Measurements from ENCODE around the gene RAB11A. TPM values are rescaled to one million over a fixed set of nuclear protein-coding genes. Genes with fewer than 3 reads are reported as not detected.

RAB11A gene
- total RNA-seq (2014; rRNA removed; shearing (Covaris generic)): 116 and 130 TPM in 2 replicates
- 196 and 197 TPM in 2 replicates for total RNA-seq (2022)
- percentile 85 among the genes with signal in this experiment for Bru-seq, nascent RNA
- BruChase-seq, experiment 1, labeled RNA remaining after a 6-hour chase: percentile 90 among the genes with signal in this experiment
- BruChase-seq, experiment 2, labeled RNA remaining after a 2-hour chase: percentile 91 among the genes with signal in this experiment
- long read RNA-seq, full-length matches to known transcripts: 122 of 406 reads
- long read RNA-seq, partial matches to known transcripts: 24 of 406 reads
- long read RNA-seq, other reads (novel, unspliced or antisense): 260 of 406 reads

- no TSS peak for BruUV-seq (replicated peaks)
- intact Hi-C loops (cut with micrococcal nuclease; ENCODE audit: unreplicated experiment): loop anchor here (2.0 kb wide), 1 partner anchor 77 kb away; the partner anchor contains the start of gene DENND4A
- CTCF ChIA-PET (ENCODE audit: unreplicated experiment): interaction anchor here (0.6 kb wide), 1 partner anchor 166 kb away, joined by 3 read pairs; no protein-coding TSS in a partner anchor
- Histone ChIP-seq H4K20me1 (ENCODE audit: insufficient read depth, low read length) (no peaks in the 10 kb centered on the region; the same call in 1 of the 2 replicates), H3K4me3 (ENCODE audit: low read depth, low read length, poor library complexity, severe bottlenecking) (peak within 1 kb of the TSS; percentile 94), H3K9me2 (ENCODE audit: insufficient read depth, low read length) (no peaks in the 10 kb centered on the region), H3K9me3 (ENCODE audit: low read length) (no peaks in the 10 kb centered on the region), H3K4me2 (ENCODE audit: low read length) (peak within 1 kb of the TSS; percentile 85), H3K4me1 (ENCODE audit: insufficient read depth, low read length, poor library complexity, severe bottlenecking) (peaks cover 18% of the 10 kb centered on the region), H3K27ac (ENCODE audit: low read depth, low read length, poor library complexity, severe bottlenecking) (peak within 1 kb of the TSS; percentile 83), H3K79me2 (ENCODE audit: insufficient read depth, low read depth, low read length) (peaks cover 50% of the 10 kb centered on the region), H2AFZ (ENCODE audit: low read length) (peak within 1 kb of the TSS; percentile 90), H3K36me3 (ENCODE audit: insufficient read depth, low read length) (peaks cover 8% of the 10 kb centered on the region; the same call in 1 of the 2 replicates)
- POLR2A ChIA-PET: interaction anchor here (0.6 to 2.7 kb wide), 16 partner anchors 9 to 421 kb away, joined by 3 to 8 read pairs (median 4); partner anchors contain the start of genes HACD3 and INTS14
- peak; percentile 68 for TF ChIP-seq CTCF (conservative IDR thresholded peaks at IDR 0.05; ENCODE audit: low read length)
- TF ChIP-seq EZH2phosphoT487 (IDR thresholded peaks at IDR 0.05; ENCODE audit: borderline replicate concordance, low read depth, low read length): no peak
- peak; percentile 98 for DNase-seq (ENCODE audit: low spot score)
Observed at GRCh38 chr15:65869126-65869953, at the start of gene RAB11A. Gene RAB11A (plus strand): TSS chr15:65869491. CDS start chr15:65869586, 95 bp downstream.

- H3K9me3 ChIP-seq (ENCODE audit: low read length): no peaks in the 10 kb centered on the region
- H3K4me3 ChIP-seq (ENCODE audit: low read depth, low read length, poor library complexity, severe bottlenecking): no peak overlapping the region
- H4K20me1 ChIP-seq (ENCODE audit: insufficient read depth, low read length): no peaks in the 10 kb centered on the region
- H3K79me2 ChIP-seq (ENCODE audit: insufficient read depth, low read depth, low read length): no peaks in the 10 kb centered on the region
- no peaks in the 10 kb centered on the region for H3K36me3 ChIP-seq (ENCODE audit: insufficient read depth, low read length)
- peaks cover 21% of the 10 kb centered on the region for H3K4me1 ChIP-seq (ENCODE audit: insufficient read depth, low read length, poor library complexity, severe bottlenecking)
- no peak for DNase-seq (ENCODE audit: low spot score)
- H3K4me2 ChIP-seq (ENCODE audit: low read length): 0 out of 2 replicates have a peak overlapping the region, but pooled peaks have one; percentile 37
- no peak for TF ChIP-seq CTCF (conservative IDR thresholded peaks at IDR 0.05; ENCODE audit: low read length)
- TF ChIP-seq EZH2phosphoT487 (IDR thresholded peaks at IDR 0.05; ENCODE audit: borderline replicate concordance, low read depth, low read length): no peak
- BruUV-seq (replicated peaks): no TSS peak
- POLR2A ChIA-PET: interaction anchor here (0.8 to 1.1 kb wide), 3 partner anchors 14 to 179 kb away, joined by 3 to 5 read pairs (median 4); no protein-coding TSS in a partner anchor
- H2AFZ ChIP-seq (ENCODE audit: low read length): peak overlapping the region; percentile 62; the same call in 1 of the 2 replicates
- intact Hi-C loops (cut with micrococcal nuclease; ENCODE audit: unreplicated experiment): no loop called here
- H3K27ac ChIP-seq (ENCODE audit: low read depth, low read length, poor library complexity, severe bottlenecking): no peak overlapping the region
- CTCF ChIA-PET (ENCODE audit: unreplicated experiment): no interaction called here
- H3K9me2 ChIP-seq (ENCODE audit: insufficient read depth, low read length): no peaks in the 10 kb centered on the region
Observed at GRCh38 chr15:65819563-65819960, 49.7 kb upstream of the RAB11A start.

Data from OCI-LY7 (cell line).